Globus pallidus (tissue), 1 donor: ENCODE measurements around the gene SEC61A1.
A peak's percentile ranks its signal among the peaks of the same experiment; 100 is the strongest.

Source experiments
- DNase-seq: peaks from one replicate; pipeline ENCODE4 v3.0.0-alpha.2; 2015; ENCODE audit warnings: low spot score

The SEC61A1 gene

GRCh38 chr3:128060473-128061381, 8.5 kb downstream of the SEC61A1 start:
- DNase-seq, result no peak

GRCh38 chr3:128062033-128062745, 10.0 kb downstream of the SEC61A1 start:
- DNase-seq, result no peak

GRCh38 chr3:128063865-128064264, 11.6 kb downstream of the SEC61A1 start:
- no peak for DNase-seq

- DNase-seq, result no peak
Measured at GRCh38 chr3:128064962-128065361, 12.7 kb downstream of the SEC61A1 start.

GRCh38 chr3:128066114-128066513, 13.9 kb downstream of the SEC61A1 start:
- no peak for DNase-seq

GRCh38 chr3:128066676-128067075, 14.4 kb downstream of the SEC61A1 start:
- DNase-seq, result no peak

- no peak for DNase-seq
Measured at GRCh38 chr3:128067489-128067888, 15.3 kb downstream of the SEC61A1 start.

- no peak for DNase-seq
Measured at GRCh38 chr3:128068156-128068620, 16.0 kb downstream of the SEC61A1 start.

- no peak for DNase-seq
Measured at GRCh38 chr3:128069271-128069670, 17.0 kb downstream of the SEC61A1 start.

- DNase-seq, result no peak
Measured at GRCh38 chr3:128070898-128071591, 18.8 kb downstream of the SEC61A1 start.

GRCh38 chr3:128071771-128072453, 19.7 kb downstream of the SEC61A1 start:
- no peak for DNase-seq

GRCh38 chr3:128072454-128073184, 20.4 kb downstream of the SEC61A1 start:
- DNase-seq, result no peak

GRCh38 chr3:128073185-128073725, 21.0 kb downstream of the SEC61A1 start:
- no peak for DNase-seq

- DNase-seq, result no peak
Measured at GRCh38 chr3:128073807-128074206, 21.6 kb downstream of the SEC61A1 start.

GRCh38 chr3:128074851-128075521, 22.7 kb downstream of the SEC61A1 start:
- peak; percentile 33 for DNase-seq

- peak; percentile 84 for DNase-seq
Measured at GRCh38 chr3:128075522-128076482, 23.6 kb downstream of the SEC61A1 start.

GRCh38 chr3:128076483-128077201, 24.4 kb downstream of the SEC61A1 start:
- no peak for DNase-seq

GRCh38 chr3:128077202-128077624, 25.0 kb downstream of the SEC61A1 start:
- no peak for DNase-seq
